HG03378 (cell line): ENCODE data around the gene SGCG.
"Not testable (repeated sequence)": the region's sequence is repeated elsewhere in the genome, so short reads cannot be mapped to it uniquely, and the experiment has no call there.

Source experiments
- ATAC-seq: cut with Tn5 transposase; IDR thresholded peaks from one replicate; pipeline ENCODE4 v1.9.1; 2021; ENCODE audit warnings: mild to moderate bottlenecking, moderate library complexity; ENCODE audit not compliant: unreplicated experiment

SGCG gene

DNA sequence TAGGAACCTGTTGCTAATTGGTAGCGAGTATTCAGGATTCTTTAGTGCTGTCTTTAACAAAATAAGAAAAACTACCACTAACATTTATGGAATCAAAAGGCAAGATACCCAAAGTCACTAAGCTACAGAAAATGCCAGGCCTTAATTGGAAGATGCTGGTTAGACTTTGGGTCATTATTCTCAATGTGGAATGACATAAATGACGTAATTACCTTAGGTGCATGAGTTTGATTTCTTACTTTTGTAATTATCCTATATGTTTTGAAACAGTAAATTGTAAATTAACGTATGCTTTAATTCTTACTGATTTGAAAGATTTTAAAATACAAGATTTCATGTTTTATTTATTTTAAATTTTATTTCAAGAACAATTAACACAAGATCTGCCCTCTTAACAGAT lies 25.0 kb downstream of the SGCG start:
- no peak for ATAC-seq

- no peak for ATAC-seq
Observed at GRCh38 chr13:23212671-23213070, 31.9 kb downstream of the SGCG start.

- no peak for ATAC-seq
Observed at GRCh38 chr13:23231241-23231640, 50.5 kb downstream of the SGCG start.

DNA sequence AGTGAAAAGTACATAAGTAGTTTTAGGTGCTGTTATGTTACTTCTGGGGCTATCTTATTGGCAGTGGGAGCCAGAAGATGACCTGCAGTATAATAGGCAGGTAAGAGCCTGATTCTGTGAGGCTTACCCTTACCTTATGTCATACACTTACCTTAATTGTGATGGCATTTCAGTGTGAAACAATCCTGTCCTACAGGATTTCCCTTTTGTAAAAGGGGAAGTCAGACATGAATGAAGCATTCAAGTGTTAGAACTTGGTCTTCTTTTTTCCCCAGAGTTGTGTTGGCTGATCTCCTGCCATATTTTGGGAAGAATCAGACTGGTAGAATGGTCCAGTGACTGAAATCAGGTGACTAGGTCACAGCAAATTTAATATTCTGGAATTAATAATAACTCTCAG lies 55.2 kb downstream of the SGCG start:
- ATAC-seq = no peak

GRCh38 chr13:23243066-23243465 lies 62.3 kb downstream of the SGCG start:
- no peak for ATAC-seq

GRCh38 chr13:23248410-23248809 lies 67.6 kb downstream of the SGCG start:
- ATAC-seq = not testable (repeated sequence)

GRCh38 chr13:23254506-23254905 lies 73.7 kb downstream of the SGCG start:
- ATAC-seq = no peak

- no peak for ATAC-seq
Observed at GRCh38 chr13:23267571-23267970, 86.8 kb downstream of the SGCG start.

- peak; percentile 93 for ATAC-seq
Observed at GRCh38 chr13:23268441-23268840, 87.7 kb downstream of the SGCG start.

DNA sequence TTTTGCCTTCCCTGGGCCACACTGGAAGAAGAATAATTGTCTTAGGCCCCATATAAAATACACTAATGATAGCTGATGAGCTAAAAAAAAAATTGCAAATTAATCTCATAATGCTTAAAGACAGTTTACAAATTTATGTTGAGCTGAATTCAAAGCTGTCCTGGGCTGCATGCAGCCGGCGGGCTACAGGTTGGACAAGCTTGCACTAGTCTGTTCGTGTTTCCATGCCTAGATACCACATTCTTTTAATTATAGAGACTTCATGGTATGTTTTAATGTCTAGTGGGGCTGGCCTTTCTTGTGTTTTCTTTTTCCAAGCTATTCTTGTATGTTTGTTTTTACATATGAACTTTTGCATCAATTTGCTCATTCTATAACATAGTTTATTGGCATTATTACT lies 90.6 kb downstream of the SGCG start:
- ATAC-seq = no peak

DNA sequence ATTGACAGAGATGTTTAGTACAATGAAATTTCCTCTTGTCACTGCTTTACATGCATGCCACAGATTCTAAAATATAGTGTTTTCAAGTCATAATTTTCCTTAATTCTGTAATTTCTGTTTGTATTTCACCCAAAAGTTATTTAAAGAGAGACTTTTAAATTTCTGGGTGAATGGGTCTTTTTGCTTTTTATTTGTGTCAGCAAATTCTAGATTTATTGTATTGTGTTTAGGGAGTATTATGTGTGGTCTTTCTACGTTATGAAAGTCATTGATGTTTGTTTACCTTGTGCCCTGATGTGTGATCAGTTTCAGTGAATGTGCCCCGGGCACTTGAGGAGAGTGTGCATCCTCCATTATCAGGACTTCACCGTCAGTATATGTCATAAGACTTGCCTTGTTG lies 92.7 kb downstream of the SGCG start:
- no peak for ATAC-seq

DNA sequence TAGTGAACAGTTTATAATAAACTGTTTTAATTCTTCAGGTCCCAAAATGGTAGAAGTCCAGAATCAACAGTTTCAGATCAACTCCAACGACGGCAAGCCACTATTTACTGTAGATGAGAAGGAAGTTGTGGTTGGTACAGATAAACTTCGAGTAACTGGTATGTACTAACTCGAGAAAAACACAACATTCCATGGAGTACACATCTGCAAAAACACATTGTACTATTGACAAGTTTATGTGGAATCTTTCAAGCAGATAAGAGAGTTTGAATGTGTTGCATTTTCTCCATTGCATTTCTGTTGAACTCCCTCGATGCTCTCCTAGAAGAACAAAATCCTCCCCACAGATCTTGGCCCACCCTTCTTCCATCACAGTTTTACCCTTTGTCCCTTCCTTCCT lies 98.5 kb downstream of the SGCG start:
- ATAC-seq = no peak

- ATAC-seq = no peak
Observed at GRCh38 chr13:23288564-23288963, 107.8 kb downstream of the SGCG start.

GRCh38 chr13:23288995-23289394 lies 108.2 kb downstream of the SGCG start:
- ATAC-seq = no peak

- no peak for ATAC-seq
Observed at GRCh38 chr13:23289917-23290357, 109.2 kb downstream of the SGCG start.

- ATAC-seq = no peak
Observed at GRCh38 chr13:23292586-23292985, 111.8 kb downstream of the SGCG start.

DNA sequence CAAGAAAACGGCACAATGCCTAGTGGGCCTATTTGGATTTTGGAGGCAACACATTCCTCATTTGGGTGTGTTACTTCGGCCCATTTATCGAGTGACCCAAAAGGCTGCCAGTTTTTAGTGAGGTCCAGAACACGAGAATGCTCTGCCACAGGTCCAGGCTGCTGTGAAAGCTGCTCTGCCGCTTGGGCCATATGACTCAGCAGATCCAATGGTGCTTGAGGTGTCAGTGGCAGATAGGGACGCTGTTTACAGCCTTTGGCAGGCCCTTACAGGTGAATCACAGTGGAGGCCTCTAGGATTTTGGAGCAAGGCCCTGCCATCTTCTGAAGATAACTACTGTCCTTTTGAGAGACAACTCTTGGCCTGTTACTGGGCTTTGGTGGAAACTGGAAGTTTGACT lies 134.1 kb downstream of the SGCG start:
- ATAC-seq = not testable (repeated sequence)

DNA sequence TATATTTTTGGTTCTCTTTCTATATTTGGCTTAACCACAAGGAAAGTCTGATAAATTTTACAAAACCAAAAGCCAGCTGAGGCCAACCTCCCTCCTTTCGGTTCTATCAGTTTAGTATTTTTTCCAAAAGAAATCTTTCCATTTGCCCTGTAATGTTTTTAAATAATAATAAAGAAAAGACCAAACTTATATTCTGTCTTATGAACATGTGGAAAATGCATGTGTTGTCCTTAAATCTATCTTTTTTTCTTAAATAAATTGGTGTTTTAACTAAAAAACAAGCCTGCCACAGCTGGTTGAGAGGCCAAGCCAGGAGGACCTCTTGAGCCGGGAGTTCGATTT lies 139.1 kb downstream of the SGCG start:
- no peak for ATAC-seq

DNA sequence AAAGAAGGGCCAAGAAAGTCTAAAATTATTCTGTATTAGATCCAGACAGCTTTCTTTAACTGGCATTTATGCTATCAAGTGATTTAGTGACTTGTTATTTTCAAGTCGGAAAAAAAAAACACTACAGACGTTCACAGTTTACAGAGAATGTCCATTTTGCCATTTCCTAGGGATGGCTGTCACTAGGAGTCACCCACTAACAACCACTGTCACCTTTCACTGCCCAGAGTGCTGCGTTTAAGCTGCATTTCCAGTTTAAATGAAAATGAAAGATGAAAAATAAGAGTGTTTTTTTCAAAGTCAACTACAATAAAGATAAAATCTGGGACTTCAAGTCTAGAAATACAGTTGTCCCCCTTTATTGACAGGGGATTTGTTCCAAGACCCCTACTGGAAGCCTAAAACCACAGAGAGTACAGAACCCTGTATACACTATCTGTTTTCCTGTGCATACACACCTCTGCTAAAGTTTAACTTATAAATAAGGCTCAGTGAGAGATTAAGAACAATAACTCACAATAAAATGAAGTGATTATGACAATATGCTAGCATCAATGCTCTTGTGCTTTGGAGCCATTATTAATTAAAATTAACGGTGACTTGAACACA lies 140.3 kb downstream of the SGCG start:
- ATAC-seq = no peak

DNA sequence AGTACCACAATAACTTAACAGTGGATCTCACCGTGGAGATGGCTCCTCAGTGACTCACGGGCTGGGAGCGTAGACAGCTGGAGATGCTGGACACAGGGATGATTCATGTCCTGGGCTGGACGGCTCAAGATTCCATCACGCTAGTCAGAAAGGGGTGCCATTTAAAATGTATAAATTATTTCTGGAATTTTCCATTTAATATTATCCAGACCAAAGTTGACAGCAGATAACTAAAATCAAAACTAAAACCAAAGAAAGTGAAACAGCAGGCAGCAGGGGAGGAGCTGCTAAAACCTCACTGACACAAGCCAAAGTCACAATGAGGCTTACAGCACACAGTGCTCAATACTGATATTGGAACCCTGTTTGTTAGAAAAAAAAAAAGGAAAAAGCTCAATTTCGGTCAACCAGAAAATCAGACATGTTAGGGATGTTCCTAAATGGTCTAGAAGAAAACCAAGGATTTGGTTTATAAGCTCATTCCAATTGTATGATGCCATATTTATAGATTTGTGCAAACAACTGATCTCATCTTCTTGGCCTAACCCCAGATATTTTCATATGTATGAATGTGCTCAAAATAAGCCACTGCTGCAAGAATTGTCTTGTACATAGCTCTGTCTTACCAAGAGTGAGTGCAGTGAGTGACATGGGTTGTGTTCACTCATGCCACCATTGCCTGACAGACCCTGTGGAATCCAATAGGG lies 140.9 kb downstream of the SGCG start:
- ATAC-seq = peak; percentile 82

DNA sequence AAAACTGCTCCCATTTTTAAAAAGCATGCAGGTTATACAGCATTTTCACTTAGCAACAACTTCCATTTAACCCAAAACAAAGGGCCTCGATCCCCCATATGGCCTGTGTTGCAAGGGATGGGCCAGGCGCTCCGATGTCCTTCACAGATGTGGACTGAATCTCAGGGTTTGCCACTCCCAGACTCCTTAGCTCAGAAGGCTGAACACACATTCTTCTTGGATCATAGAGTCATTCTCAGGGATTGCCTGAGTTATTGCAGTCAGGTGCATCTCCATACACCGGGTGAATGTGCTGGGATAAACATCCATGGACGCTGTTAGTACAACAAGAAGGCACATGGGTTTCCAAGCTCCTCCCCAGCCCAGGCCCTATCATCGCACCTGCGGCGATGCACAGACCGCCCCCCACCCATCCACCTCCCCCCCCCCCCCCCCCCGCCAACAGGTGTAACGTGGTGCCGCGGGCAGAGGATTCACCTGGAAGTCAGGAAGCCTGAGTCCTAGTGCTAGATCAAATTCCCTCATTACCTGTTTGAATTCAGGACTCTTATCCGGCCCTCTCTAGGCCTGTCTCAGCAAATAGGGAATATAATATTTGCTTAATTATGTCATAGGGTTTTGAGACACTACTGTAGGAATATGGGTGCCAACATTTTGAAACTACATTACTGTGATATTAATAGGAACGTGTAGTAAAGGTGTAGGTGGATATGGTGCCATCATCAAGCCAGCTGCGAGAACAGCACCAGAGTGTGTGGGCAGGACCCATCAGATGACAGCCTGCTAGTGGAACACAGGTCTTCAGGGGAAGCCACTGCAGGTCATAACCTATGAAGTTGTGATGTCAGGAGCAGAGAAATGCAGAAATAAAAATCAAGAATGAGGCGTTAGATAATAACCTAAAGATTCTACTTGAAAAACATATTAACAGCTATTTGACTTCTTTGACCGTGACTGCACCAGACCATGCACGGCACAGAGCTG lies 141.9 kb downstream of the SGCG start:
- no peak for ATAC-seq
